HepG2 (cell line): Measurements from ENCODE around the gene PAPOLB. TPM values are rescaled to one million over a fixed set of nuclear protein-coding genes. Genes with fewer than 3 reads are reported as not detected.

Experiments used
- ATAC-seq: fragments of 200-7000 bp; cut with Tn5 transposase; 3 replicates; pipeline ENCODE4 v1.9.1; 2020; ENCODE audit warnings: mild to moderate bottlenecking, moderate library complexity
- BruUV-seq: library from RNA; stranded (reverse); fragments of 400-500 nt; replicated peaks from 2 replicates; lab custom pipeline; 2021; lab: Mats Ljungman, UMichigan
- CTCF ChIA-PET: fragments of 300-600 bp; formaldehyde crosslinking; extraction: SDS; loops from one replicate; lab custom pipeline; 2021; ENCODE audit warnings: low total read pairs, inconsistent platforms, low intra/inter-chr PET ratio; lab: Yijun Ruan, JAX
- POLR2A ChIA-PET: fragments of 350-600 bp; sonication (Branson Sonifier 250); formaldehyde crosslinking; loops from one replicate; lab custom pipeline; 2020; ENCODE audit warnings: antibody characterized with exemption, inconsistent platforms; lab: Yijun Ruan, JAX
- DNase-seq: peaks from one replicate; pipeline ENCODE4 v3.0.0-alpha.2; 2015; ENCODE audit warnings: low spot score
- FAIRE-seq: peaks from 3 replicates; lab custom pipeline; 2011; peaks lifted over from hg19 to GRCh38; lab: Jason Lieb, UNC
- H2AFZ ChIP-seq: one replicate; pipeline ENCODE4 v1.6.1; 2011; ENCODE audit warnings: low read length, inconsistent platforms
- H3K27ac ChIP-seq: fragments of 300-600 bp; 3 replicates; pipeline ENCODE4 v1.8.0; 2011; ENCODE audit warnings: mixed run types, mild to moderate bottlenecking, mixed read lengths, low read length, inconsistent platforms; ENCODE audit not compliant: insufficient read depth; ENCODE audit errors: extremely low read length
- H3K27me3 ChIP-seq, 2 experiments: fragments of 200-600 bp in 1 of 2; 2 replicates in 1 of 2; 3 replicates in 1 of 2; pipeline versions ENCODE4 v1.6.0 to v1.8.0; 2011; ENCODE audit warnings: low read length in 2 of 2, mild to moderate bottlenecking in 2 of 2, moderate library complexity in 2 of 2, inconsistent platforms in 1 of 2; ENCODE audit not compliant: insufficient read depth in 2 of 2, control insufficient read depth in 1 of 2
- H3K36me3 ChIP-seq, 2 experiments: fragments of 200-600 bp in 1 of 2; replicated peaks in 1 of 2; 2 replicates in 1 of 2; 3 replicates in 1 of 2; pipeline versions ENCODE4 v1.5.1 to v1.8.0; 2011; ENCODE audit warnings: low read length in 2 of 2, inconsistent platforms in 1 of 2; ENCODE audit not compliant: insufficient read depth in 2 of 2, control insufficient read depth in 1 of 2
- H3K4me1 ChIP-seq: 2 replicates; pipeline ENCODE4 v1.5.1; 2012; ENCODE audit warnings: low read length, inconsistent platforms; ENCODE audit not compliant: insufficient read depth
- H3K4me2 ChIP-seq: 2 replicates; pipeline ENCODE4 v1.6.0; 2011; ENCODE audit warnings: low read depth, low read length, inconsistent platforms
- H3K4me3 ChIP-seq, 3 experiments: fragments of 200-600 bp in 1 of 3; sonication (generic), shearing (Covaris generic) in 1 of 3; replicated peaks in 1 of 3; 2 replicates each; pipeline ENCODE4 v1.5.1; 2011 to 2016; ENCODE audit warnings: low read length in 3 of 3, inconsistent platforms in 2 of 3, low read depth in 2 of 3, mild to moderate bottlenecking in 2 of 3, control low read depth in 1 of 3, mixed read lengths in 1 of 3; ENCODE audit not compliant: insufficient read depth in 1 of 3
- H3K79me2 ChIP-seq: one replicate; pipeline ENCODE4 v1.6.1; 2011; ENCODE audit warnings: low read length, inconsistent platforms; ENCODE audit not compliant: insufficient read depth
- H3K9ac ChIP-seq: 2 replicates; pipeline ENCODE4 v1.6.0; 2011; ENCODE audit warnings: mild to moderate bottlenecking, low read depth, low read length, inconsistent platforms; ENCODE audit not compliant: insufficient read depth
- H3K9me3 ChIP-seq: 2 replicates; pipeline ENCODE4 v1.5.1; 2012; ENCODE audit warnings: mild to moderate bottlenecking, low read length
- H4K20me1 ChIP-seq: 2 replicates; pipeline ENCODE4 v1.6.0; 2011; ENCODE audit warnings: inconsistent platforms, mild to moderate bottlenecking, low read length, moderate library complexity; ENCODE audit not compliant: insufficient read depth
- CREB3 ChIP-seq: sonication (generic); formaldehyde crosslinking; IDR thresholded peaks from 2 replicates; pipeline ENCODE4 v1.5.0; 2020; ENCODE audit warnings: missing genetic modification reagents
- DBP ChIP-seq: sonication (generic); formaldehyde crosslinking; IDR thresholded peaks from 2 replicates; pipeline ENCODE4 v1.4.0; 2020; ENCODE audit warnings: missing genetic modification reagents; ENCODE audit errors: not compliant biosample characterization
- POLR2AphosphoS2 ChIP-seq: IDR thresholded peaks from 2 replicates; pipeline ENCODE4 v1.6.1; 2011; ENCODE audit warnings: low read depth, low read length, improper control_type of control experiment
- ZBTB8A ChIP-seq: sonication (generic); formaldehyde crosslinking; IDR thresholded peaks from 2 replicates; pipeline ENCODE4 v1.4.0; 2020; ENCODE audit warnings: mild to moderate bottlenecking, low read depth, missing genetic modification reagents, borderline replicate concordance
- ZNF564 ChIP-seq: sonication (generic); formaldehyde crosslinking; IDR thresholded peaks from 2 replicates; pipeline ENCODE4 v1.8.1; 2023; ENCODE audit warnings: mild to moderate bottlenecking, missing genetic modification reagents
- ZNF580 ChIP-seq: IDR thresholded peaks from 2 replicates; pipeline ENCODE4 v1.6.1; 2016; ENCODE audit warnings: low read depth, borderline replicate concordance
- WGBS: methylation state at CpG from one replicate; pipeline ENCODE4 v1.1.6; 2017; ENCODE audit warnings: low lambda C conversion rate; 5-methylcytosine and 5-hydroxymethylcytosine counted together
- in situ Hi-C: cut with HindIII; loops from 2 replicates; pipeline ENCODE4 v1.10.0; 2017; ENCODE audit warnings: low pct_unique_long_range_greater_than_20kb; ENCODE audit not compliant: extremely low pct_ligation_motif_present
- intact Hi-C: fragments of 100-400 bp; cut with micrococcal nuclease; formaldehyde crosslinking; loops from one replicate; pipeline ENCODE4 v1.10.0; 2022; ENCODE audit not compliant: unreplicated experiment
- polyA plus RNA-seq, 8 experiments: library from polyadenylated mRNA; depleted of rRNA in 3 of 8; stranded (reverse) in 7 of 8; unstranded in 1 of 8; fragments of >200 nt; fragmentation: Illumina TruSeq in 4 of 8; extraction: Trizol in 4 of 8; gene quantifications; 2 replicates each; pipeline versions ENCODE4 v1.2.1 to v1.2.3, GENCODE V29; 2011 to 2016; ENCODE audit warnings: low read depth in 4 of 8, missing spikeins in 1 of 8, mixed read lengths in 1 of 8; ENCODE audit not compliant: insufficient read depth in 1 of 8
- total RNA-seq, 5 experiments: library from RNA; depleted of rRNA; stranded (reverse); fragments of >200 nt; fragmentation: Illumina TruSeq; extraction: Trizol; gene quantifications; 2 replicates each; pipeline ENCODE4 v1.2.3, GENCODE V29; 2016; ENCODE audit warnings: low read depth in 1 of 5
- TF ChIP-seq, protein P1 (sequence below): sonication (generic); formaldehyde crosslinking; IDR thresholded peaks from 2 replicates; pipeline ENCODE4 v1.5.1; 2020; ENCODE audit warnings: mild to moderate bottlenecking, missing genetic modification reagents, moderate library complexity

Gene PAPOLB
- total and polyA plus RNA-seq, 2 of the 13 experiments (the other 11 are each of a cell fraction or from before 2014, with no cell fraction given), result not detected

- TF ChIP-seq POLR2AphosphoS2, result no peak
These were observed 33.9 kb upstream of the PAPOLB start (continued) for GRCh38 chr7:4895766-4896165.

DNA sequence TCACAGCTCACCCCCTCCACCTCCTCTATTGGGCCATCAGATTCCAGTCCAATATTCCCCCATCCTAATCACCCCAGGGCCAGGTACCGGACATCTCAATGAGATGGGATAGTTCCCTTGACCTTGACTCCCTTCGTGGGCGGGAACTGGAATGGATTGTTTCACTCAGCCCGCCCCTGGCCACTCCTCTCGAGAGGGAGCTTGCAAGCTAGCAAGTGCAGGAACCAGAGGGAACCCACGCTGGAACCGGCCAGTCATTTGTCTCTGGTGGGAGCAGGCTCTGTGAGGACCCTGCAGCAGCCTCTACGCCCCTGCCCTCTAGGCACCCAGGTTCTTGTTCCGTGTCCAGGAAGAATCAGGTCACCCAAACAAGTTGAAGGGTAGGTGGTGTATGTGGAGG, 32.7 kb upstream of the PAPOLB start:
- Histone ChIP-seq H3K4me3 (no peak overlapping the region), H3K9me3 (no peaks in the 10 kb centered on the region), H3K9ac (no peak overlapping the region), H2AFZ (no peak overlapping the region), H3K4me2 (no peak overlapping the region), H3K4me1 (no peaks in the 10 kb centered on the region), H4K20me1 (no peaks in the 10 kb centered on the region), H3K79me2 (no peaks in the 10 kb centered on the region), H3K27me3 (peaks cover 0 to 3% of the 10 kb centered on the region in 2 experiments; a peak in 1 of 5 replicates), H3K36me3 (no peaks in the 10 kb centered on the region), H3K27ac (no peak overlapping the region)
- in situ Hi-C loops (no loop called here), intact Hi-C loops (no loop called here)
- BruUV-seq, result no TSS peak
- 38% methylated on average over 7 of the region's 9 CpGs for WGBS
- FAIRE-seq (no peak), DNase-seq (no peak), ATAC-seq (no peak)
- POLR2A ChIA-PET, result no interaction called here
- TF ChIP-seq ZNF580 (CRISPR knock-in tag) (no peak), CREB3 (CRISPR knock-in tag) (no peak), ZNF564 (CRISPR knock-in tag) (no peak), ZBTB8A (CRISPR knock-in tag) (no peak), DBP (no peak)
- TF ChIP-seq, protein P1, sequence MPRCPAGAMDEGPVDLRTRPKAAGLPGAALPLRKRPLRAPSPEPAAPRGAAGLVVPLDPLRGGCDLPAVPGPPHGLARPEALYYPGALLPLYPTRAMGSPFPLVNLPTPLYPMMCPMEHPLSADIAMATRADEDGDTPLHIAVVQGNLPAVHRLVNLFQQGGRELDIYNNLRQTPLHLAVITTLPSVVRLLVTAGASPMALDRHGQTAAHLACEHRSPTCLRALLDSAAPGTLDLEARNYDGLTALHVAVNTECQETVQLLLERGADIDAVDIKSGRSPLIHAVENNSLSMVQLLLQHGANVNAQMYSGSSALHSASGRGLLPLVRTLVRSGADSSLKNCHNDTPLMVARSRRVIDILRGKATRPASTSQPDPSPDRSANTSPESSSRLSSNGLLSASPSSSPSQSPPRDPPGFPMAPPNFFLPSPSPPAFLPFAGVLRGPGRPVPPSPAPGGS, result no peak
- CTCF ChIA-PET, result no interaction called here
